Esophagus squamous epithelium (tissue), 4 donors: Measurements from ENCODE around the gene FAM120AOS.

Source experiments
- POLR2A ChIP-seq, 4 donors: fragments of 450-650 bp; IDR thresholded peaks; one replicate each; pipeline ENCODE4 v1.6.1; 2017; ENCODE audit warnings: antibody characterized with exemption in 4 of 4, mild to moderate bottlenecking in 4 of 4, moderate library complexity in 3 of 4
- TF ChIP-seq, protein P1 (sequence below), 6 experiments: fragments of 450-650 bp in 4 of 6; fragments of 200-600 bp in 2 of 6; sonication (generic) in 2 of 6; IDR thresholded peaks; one replicate each; pipeline ENCODE4 v1.5.1; 2016 to 2019; ENCODE audit warnings: antibody characterized with exemption in 6 of 6, mild to moderate bottlenecking in 4 of 6, moderate library complexity in 4 of 6

- TF ChIP-seq, protein P1, sequence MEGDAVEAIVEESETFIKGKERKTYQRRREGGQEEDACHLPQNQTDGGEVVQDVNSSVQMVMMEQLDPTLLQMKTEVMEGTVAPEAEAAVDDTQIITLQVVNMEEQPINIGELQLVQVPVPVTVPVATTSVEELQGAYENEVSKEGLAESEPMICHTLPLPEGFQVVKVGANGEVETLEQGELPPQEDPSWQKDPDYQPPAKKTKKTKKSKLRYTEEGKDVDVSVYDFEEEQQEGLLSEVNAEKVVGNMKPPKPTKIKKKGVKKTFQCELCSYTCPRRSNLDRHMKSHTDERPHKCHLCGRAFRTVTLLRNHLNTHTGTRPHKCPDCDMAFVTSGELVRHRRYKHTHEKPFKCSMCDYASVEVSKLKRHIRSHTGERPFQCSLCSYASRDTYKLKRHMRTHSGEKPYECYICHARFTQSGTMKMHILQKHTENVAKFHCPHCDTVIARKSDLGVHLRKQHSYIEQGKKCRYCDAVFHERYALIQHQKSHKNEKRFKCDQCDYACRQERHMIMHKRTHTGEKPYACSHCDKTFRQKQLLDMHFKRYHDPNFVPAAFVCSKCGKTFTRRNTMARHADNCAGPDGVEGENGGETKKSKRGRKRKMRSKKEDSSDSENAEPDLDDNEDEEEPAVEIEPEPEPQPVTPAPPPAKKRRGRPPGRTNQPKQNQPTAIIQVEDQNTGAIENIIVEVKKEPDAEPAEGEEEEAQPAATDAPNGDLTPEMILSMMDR (IDR thresholded peaks at IDR 0.05) = no peak
- TF ChIP-seq POLR2A (IDR thresholded peaks at IDR 0.05) = no peak
Observed at GRCh38 chr9:93464876-93465275, 11.5 kb upstream of the FAM120AOS start.
